Activated B cell treated with CpG ODN at 0.5 μM for 24 hours (primary cell): Measurements from ENCODE around the gene NPIPB12. TPM values are rescaled to one million over a fixed set of nuclear protein-coding genes. Genes with fewer than 3 reads are reported as not detected.
A peak's percentile ranks its signal among the peaks of the same experiment; 100 is the strongest.
"Not testable (repeated sequence)": the region's sequence is repeated elsewhere in the genome, so short reads cannot be mapped to it uniquely, and the experiment has no call there.

ENCODE experiments used
- ATAC-seq: fragments of 200-7000 bp; cut with Tn5 transposase; one replicate; pipeline ENCODE4 v1.10.0; 2021; ENCODE audit warnings: low read depth, mild to moderate bottlenecking, moderate library complexity
- CTCF ChIA-PET: fragments of 350-600 bp; sonication (Branson Sonifier 250); formaldehyde crosslinking; loops from one replicate; lab custom pipeline; 2021; ENCODE audit warnings: antibody characterized with exemption; lab: Charles Lee
- POLR2A ChIA-PET: fragments of 350-600 bp; sonication (Branson Sonifier 250); formaldehyde crosslinking; loops from one replicate; lab custom pipeline; 2021; ENCODE audit warnings: antibody characterized with exemption; lab: Charles Lee
- DNase-seq: peaks from one replicate; pipeline ENCODE4 v3.0.0; 2022
- H3K27ac Mint-ChIP-seq: one replicate; pipeline ENCODE4 v1.8.0; 2020; ENCODE audit warnings: mixed read lengths
- H3K27me3 Mint-ChIP-seq: one replicate; pipeline ENCODE4 v1.8.0; 2021; ENCODE audit warnings: mixed read lengths
- H3K36me3 Mint-ChIP-seq: one replicate; pipeline ENCODE4 v1.8.0; 2021; ENCODE audit warnings: low read depth, mixed read lengths
- H3K4me1 Mint-ChIP-seq: one replicate; pipeline ENCODE4 v1.8.0; 2021; ENCODE audit warnings: mixed read lengths
- H3K4me3 Mint-ChIP-seq: one replicate; pipeline ENCODE4 v1.8.0; 2020; ENCODE audit warnings: mild to moderate bottlenecking, mixed read lengths
- H3K9me3 Mint-ChIP-seq: one replicate; pipeline ENCODE4 v1.8.0; 2020; ENCODE audit warnings: mixed read lengths
- intact Hi-C: fragments of 100-400 bp; cut with micrococcal nuclease; formaldehyde crosslinking; loops from one replicate; pipeline ENCODE4 v1.15.1; 2024
- total RNA-seq: library from RNA; stranded (reverse); gene quantifications from 2 replicates; pipeline ENCODE4 v1.2.3, GENCODE V29; 2022

Gene NPIPB12
- 125 and 158 TPM in 2 replicates for total RNA-seq

GRCh38 chr16:29506308-29506707, at the start of gene NPIPB12:
Gene NPIPB12, minus strand, starts transcription at chr16:29506408.
- H3K9me3 Mint-ChIP-seq, DNase-seq, H3K36me3 Mint-ChIP-seq, intact Hi-C loops, ATAC-seq, H3K4me3 Mint-ChIP-seq, H3K27ac Mint-ChIP-seq, H3K4me1 Mint-ChIP-seq, POLR2A ChIA-PET, CTCF ChIA-PET, H3K27me3 Mint-ChIP-seq: not testable (repeated sequence)

GRCh38 chr16:29521520-29521919, 15.3 kb upstream of the NPIPB12 start:
- H3K27ac Mint-ChIP-seq, ATAC-seq, H3K4me3 Mint-ChIP-seq, CTCF ChIA-PET, POLR2A ChIA-PET, H3K27me3 Mint-ChIP-seq, intact Hi-C loops, H3K36me3 Mint-ChIP-seq, DNase-seq, H3K4me1 Mint-ChIP-seq, H3K9me3 Mint-ChIP-seq: not testable (repeated sequence)

GRCh38 chr16:29482276-29482675, 23.9 kb downstream of the NPIPB12 start:
- H3K9me3 Mint-ChIP-seq, ATAC-seq, H3K36me3 Mint-ChIP-seq, CTCF ChIA-PET, H3K4me1 Mint-ChIP-seq, H3K27me3 Mint-ChIP-seq, intact Hi-C loops, H3K4me3 Mint-ChIP-seq, POLR2A ChIA-PET, H3K27ac Mint-ChIP-seq, DNase-seq: not testable (repeated sequence)

- intact Hi-C loops, POLR2A ChIA-PET, H3K36me3 Mint-ChIP-seq: not testable (repeated sequence)
Observed at GRCh38 chr16:29472065-29472464, 34.1 kb downstream of the NPIPB12 start.

GRCh38 chr16:29469660-29470059, 36.5 kb downstream of the NPIPB12 start:
- H3K4me1 Mint-ChIP-seq, POLR2A ChIA-PET, ATAC-seq, intact Hi-C loops, H3K27me3 Mint-ChIP-seq, H3K4me3 Mint-ChIP-seq, H3K27ac Mint-ChIP-seq, H3K9me3 Mint-ChIP-seq, CTCF ChIA-PET, H3K36me3 Mint-ChIP-seq: not testable (repeated sequence)
- DNase-seq = peak; percentile 29

More at GRCh38 chr16:29472065-29472464, 34.1 kb downstream of the NPIPB12 start:
- H3K4me1 Mint-ChIP-seq, H3K4me3 Mint-ChIP-seq, CTCF ChIA-PET, H3K9me3 Mint-ChIP-seq, H3K27ac Mint-ChIP-seq, H3K27me3 Mint-ChIP-seq, ATAC-seq, DNase-seq: not testable (repeated sequence)

- H3K27me3 Mint-ChIP-seq, H3K36me3 Mint-ChIP-seq, intact Hi-C loops, H3K4me3 Mint-ChIP-seq, H3K4me1 Mint-ChIP-seq, CTCF ChIA-PET, H3K9me3 Mint-ChIP-seq, H3K27ac Mint-ChIP-seq, POLR2A ChIA-PET, DNase-seq: not testable (repeated sequence)
- ATAC-seq = peak; percentile 62
Observed at GRCh38 chr16:29467654-29468366, 38.4 kb downstream of the NPIPB12 start.

GRCh38 chr16:29466904-29467303, 39.3 kb downstream of the NPIPB12 start:
- H3K36me3 Mint-ChIP-seq, H3K27me3 Mint-ChIP-seq, intact Hi-C loops, ATAC-seq, H3K27ac Mint-ChIP-seq, H3K4me3 Mint-ChIP-seq, H3K4me1 Mint-ChIP-seq, POLR2A ChIA-PET, H3K9me3 Mint-ChIP-seq, DNase-seq, CTCF ChIA-PET: not testable (repeated sequence)

GRCh38 chr16:29465985-29466824, 40.0 kb downstream of the NPIPB12 start:
- POLR2A ChIA-PET, H3K36me3 Mint-ChIP-seq, H3K4me1 Mint-ChIP-seq, H3K9me3 Mint-ChIP-seq, H3K27ac Mint-ChIP-seq, intact Hi-C loops, CTCF ChIA-PET, H3K27me3 Mint-ChIP-seq, DNase-seq, H3K4me3 Mint-ChIP-seq: not testable (repeated sequence)
- peak; percentile 75 for ATAC-seq

- H3K4me1 Mint-ChIP-seq, intact Hi-C loops, H3K4me3 Mint-ChIP-seq, H3K27ac Mint-ChIP-seq, H3K27me3 Mint-ChIP-seq, CTCF ChIA-PET, POLR2A ChIA-PET, ATAC-seq, H3K9me3 Mint-ChIP-seq, DNase-seq, H3K36me3 Mint-ChIP-seq: not testable (repeated sequence)
Observed at GRCh38 chr16:29460647-29461030, 45.6 kb downstream of the NPIPB12 start.

GRCh38 chr16:29459706-29460646, 46.2 kb downstream of the NPIPB12 start, which contains the start of gene SULT1A4:
Gene SULT1A4, plus strand, starts transcription at chr16:29459913. Its CDS starts 1,473 bp downstream, at chr16:29461386.
- H3K4me1 Mint-ChIP-seq, H3K9me3 Mint-ChIP-seq, POLR2A ChIA-PET, ATAC-seq, H3K36me3 Mint-ChIP-seq, H3K4me3 Mint-ChIP-seq, H3K27ac Mint-ChIP-seq, intact Hi-C loops, DNase-seq, H3K27me3 Mint-ChIP-seq, CTCF ChIA-PET: not testable (repeated sequence)

- H3K27ac Mint-ChIP-seq, H3K4me1 Mint-ChIP-seq, H3K36me3 Mint-ChIP-seq, DNase-seq, POLR2A ChIA-PET, ATAC-seq, H3K9me3 Mint-ChIP-seq, H3K27me3 Mint-ChIP-seq, intact Hi-C loops, H3K4me3 Mint-ChIP-seq, CTCF ChIA-PET: not testable (repeated sequence)
Observed at GRCh38 chr16:29457660-29458059, 48.5 kb downstream of the NPIPB12 start.
